Upper lobe of left lung (tissue), 6 donors: Measurements from ENCODE around the gene ETDC. TPM values are rescaled to one million over a fixed set of nuclear protein-coding genes. Genes with fewer than 3 reads are reported as not detected.

Source experiments
- ATAC-seq, 2 donors: fragments of 200-7000 bp; cut with Tn5 transposase; one replicate each; pipeline ENCODE4 v1.9.1; 2022; ENCODE audit warnings: mild to moderate bottlenecking in 2 of 2, moderate library complexity in 2 of 2; ENCODE audit not compliant: low FRiP score in 2 of 2
- DNase-seq, 2 donors: peaks; one replicate each; pipeline ENCODE4 v3.0.0-alpha.2; 2019 to 2020
- H3K27ac ChIP-seq, 4 donors: fragments of 200-600 bp; sonication (generic); one replicate each; pipeline ENCODE4 v1.5.1; 2016 to 2019
- H3K27me3 ChIP-seq, 4 donors: fragments of 200-600 bp; sonication (generic); one replicate each; pipeline ENCODE4 v1.5.1; 2017 to 2019
- H3K36me3 ChIP-seq, 4 donors: fragments of 200-600 bp; sonication (generic); one replicate each; pipeline ENCODE4 v1.5.1; 2016 to 2019
- H3K4me1 ChIP-seq, 4 donors: fragments of 200-600 bp; sonication (generic); one replicate each; pipeline ENCODE4 v1.5.1; 2018 to 2019
- H3K4me3 ChIP-seq, 4 donors: fragments of 200-600 bp; sonication (generic); one replicate each; pipeline ENCODE4 v1.5.1; 2017 to 2019; ENCODE audit warnings: mild to moderate bottlenecking in 2 of 4, moderate library complexity in 1 of 4
- H3K9me3 ChIP-seq, 4 donors: fragments of 200-600 bp; sonication (generic); one replicate each; pipeline ENCODE4 v1.5.1; 2018 to 2019
- EP300 ChIP-seq, 4 donors: sonication (generic); formaldehyde crosslinking; IDR thresholded peaks; one replicate each; pipeline ENCODE4 v1.5.1; 2017; ENCODE audit warnings: antibody characterized with exemption in 4 of 4, control low read depth in 2 of 4
- POLR2A ChIP-seq, 4 donors: fragments of 450-650 bp; IDR thresholded peaks; one replicate each; pipeline ENCODE4 v1.5.1; 2016 to 2017; ENCODE audit warnings: antibody characterized with exemption in 4 of 4, mild to moderate bottlenecking in 2 of 4
- POLR2AphosphoS5 ChIP-seq, 2 donors: sonication (generic); formaldehyde crosslinking; IDR thresholded peaks; one replicate each; pipeline ENCODE4 v1.5.1; 2017; ENCODE audit warnings: antibody characterized with exemption in 2 of 2
- WGBS, 2 donors: methylation state at CpG; one replicate each; pipeline ENCODE4 v1.1.5; 2017 to 2018; 5-methylcytosine and 5-hydroxymethylcytosine counted together
- total RNA-seq, 6 donors: library from RNA; depleted of rRNA in 4 of 6; stranded (reverse); fragments of >200 nt in 4 of 6; gene quantifications; one replicate each; pipeline versions ENCODE4 v1.1.0 to v1.2.1, GENCODE V29; 2016 to 2021
- TF ChIP-seq, protein P1 (sequence below), 6 experiments: fragments of 450-650 bp in 4 of 6; fragments of 200-600 bp in 2 of 6; sonication (generic) in 2 of 6; IDR thresholded peaks; one replicate each; pipeline ENCODE4 v1.5.1; 2016 to 2019; ENCODE audit warnings: antibody characterized with exemption in 6 of 6
- donor health status: DM: no; HTN: no; CAD: no; lungs with moderate emphysema.
- donor health status: DM: no; HTN: yes; CAD: no; lungs with severe emphysema.

The ETDC gene
- total RNA-seq, 6 donors from 2014 or later = not detected

- Histone ChIP-seq H3K4me1 (no peaks in the 10 kb centered on the region), H3K27me3 (no peaks in the 10 kb centered on the region), H3K36me3 (peaks cover 0 to 10% (median 3%) of the 10 kb centered on the region in 4 donors), H3K27ac (no peak overlapping the region), H3K4me3 (no peak overlapping the region), H3K9me3 (peaks cover 37 to 79% (median 52%) of the 10 kb centered on the region in 4 donors)
- TF ChIP-seq POLR2A (IDR thresholded peaks at IDR 0.05) = no peak
- TF ChIP-seq EP300 (IDR thresholded peaks at IDR 0.05) = no peak
- TF ChIP-seq, protein P1, sequence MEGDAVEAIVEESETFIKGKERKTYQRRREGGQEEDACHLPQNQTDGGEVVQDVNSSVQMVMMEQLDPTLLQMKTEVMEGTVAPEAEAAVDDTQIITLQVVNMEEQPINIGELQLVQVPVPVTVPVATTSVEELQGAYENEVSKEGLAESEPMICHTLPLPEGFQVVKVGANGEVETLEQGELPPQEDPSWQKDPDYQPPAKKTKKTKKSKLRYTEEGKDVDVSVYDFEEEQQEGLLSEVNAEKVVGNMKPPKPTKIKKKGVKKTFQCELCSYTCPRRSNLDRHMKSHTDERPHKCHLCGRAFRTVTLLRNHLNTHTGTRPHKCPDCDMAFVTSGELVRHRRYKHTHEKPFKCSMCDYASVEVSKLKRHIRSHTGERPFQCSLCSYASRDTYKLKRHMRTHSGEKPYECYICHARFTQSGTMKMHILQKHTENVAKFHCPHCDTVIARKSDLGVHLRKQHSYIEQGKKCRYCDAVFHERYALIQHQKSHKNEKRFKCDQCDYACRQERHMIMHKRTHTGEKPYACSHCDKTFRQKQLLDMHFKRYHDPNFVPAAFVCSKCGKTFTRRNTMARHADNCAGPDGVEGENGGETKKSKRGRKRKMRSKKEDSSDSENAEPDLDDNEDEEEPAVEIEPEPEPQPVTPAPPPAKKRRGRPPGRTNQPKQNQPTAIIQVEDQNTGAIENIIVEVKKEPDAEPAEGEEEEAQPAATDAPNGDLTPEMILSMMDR (IDR thresholded peaks at IDR 0.05) = no peak
- TF ChIP-seq POLR2AphosphoS5 (IDR thresholded peaks at IDR 0.05) = no peak
- DNase-seq (no peak), ATAC-seq (no peak)
- 81 to 98% methylated on average over 2 of the region's 2 CpGs for WGBS, 2 donors
These were observed 21.9 kb upstream of the ETDC start for GRCh38 chrX:135287266-135287823.

GRCh38 chrX:135295238-135295943, 13.9 kb upstream of the ETDC start:
- Histone ChIP-seq H3K4me1 (no peaks in the 10 kb centered on the region), H3K9me3 (peaks cover 0 to 4% (median 0%) of the 10 kb centered on the region in 4 donors), H3K27ac (no peak overlapping the region), H3K36me3 (no peaks in the 10 kb centered on the region), H3K27me3 (no peaks in the 10 kb centered on the region), H3K4me3 (peak overlapping the region in 3 of 4 donors; percentile 9 to 35 (median 29))
- ATAC-seq = peak; percentile 55 to 78
- TF ChIP-seq POLR2A (IDR thresholded peaks at IDR 0.05) = no peak
- TF ChIP-seq, protein P1 (IDR thresholded peaks at IDR 0.05) = peak in 1 of 6 experiments; percentile 5
- 57 to 100% methylated on average over 1 to 26 of the region's 26 CpGs for WGBS, 2 donors
- DNase-seq = peak; percentile 26 to 48

DNA sequence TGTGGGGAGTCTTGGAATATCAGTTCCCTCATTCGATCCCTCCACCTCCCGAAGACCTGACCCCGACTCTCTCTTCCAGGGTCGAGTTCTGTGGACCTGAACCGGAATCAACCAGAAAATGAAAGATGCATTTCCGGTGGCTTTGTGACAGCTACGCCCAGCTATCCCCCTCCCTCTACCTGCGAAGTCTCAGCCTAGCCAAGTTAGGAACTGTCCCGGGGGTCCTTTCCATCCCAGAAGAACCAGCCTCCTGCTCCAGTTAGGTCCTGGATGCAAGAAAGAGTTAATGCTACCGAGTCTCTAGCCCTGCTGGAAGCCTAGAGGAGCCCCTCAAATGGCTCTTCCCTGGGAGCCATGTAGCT, 13.4 kb upstream of the ETDC start:
- DNase-seq (no peak), ATAC-seq (peak in 1 of 2 donors; percentile 51)
- H3K27me3 ChIP-seq = no peaks in the 10 kb centered on the region
- H3K27ac ChIP-seq = no peak overlapping the region
- H3K4me3 ChIP-seq = peak overlapping the region in 3 of 4 donors; percentile 9 to 35 (median 29)
- TF ChIP-seq POLR2A (IDR thresholded peaks at IDR 0.05) = no peak
- TF ChIP-seq, protein P1 (IDR thresholded peaks at IDR 0.05) = peak in 1 of 6 experiments; percentile 2
- 17 to 60% methylated on average over 6 to 10 of the region's 10 CpGs for WGBS, 2 donors
- peaks cover 0 to under 1% (median 0%) of the 10 kb centered on the region in 4 donors for H3K9me3 ChIP-seq
- no peaks in the 10 kb centered on the region for H3K36me3 ChIP-seq
- no peaks in the 10 kb centered on the region for H3K4me1 ChIP-seq

DNA sequence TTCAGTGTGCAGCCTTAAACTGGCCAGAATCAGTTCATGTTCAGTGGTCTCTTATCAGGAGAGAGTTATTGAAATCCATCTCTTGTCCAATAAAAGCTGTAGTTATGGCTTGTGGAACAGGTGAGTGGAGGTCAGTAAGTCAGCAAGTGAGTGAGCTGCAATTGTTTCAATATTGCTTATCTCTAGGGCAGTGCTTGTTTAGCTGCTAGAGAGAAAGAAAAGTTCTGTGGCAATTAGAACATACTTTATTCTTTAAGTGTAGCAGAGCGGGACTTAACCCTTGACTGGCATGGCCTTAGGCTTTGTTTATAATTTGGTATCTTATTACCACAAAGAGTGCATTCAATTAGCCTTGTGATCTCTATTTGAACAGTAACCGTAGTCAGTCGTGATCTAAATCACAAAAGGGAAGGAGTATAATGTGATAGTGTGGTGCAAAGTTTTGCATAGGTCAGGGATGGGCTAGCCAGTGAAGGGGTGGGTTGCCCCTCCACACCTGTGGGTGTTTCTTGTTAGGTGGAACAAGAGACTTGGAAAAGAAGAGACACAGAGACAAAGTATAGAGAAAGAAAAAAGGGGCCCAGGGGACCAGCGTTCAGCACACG, 6.9 kb upstream of the ETDC start:
- H3K4me3 ChIP-seq = no peak overlapping the region
- H3K36me3 ChIP-seq = no peaks in the 10 kb centered on the region
- no peak overlapping the region for H3K27ac ChIP-seq
- H3K27me3 ChIP-seq = no peaks in the 10 kb centered on the region
- ATAC-seq (no peak), DNase-seq (no peak)
- no peaks in the 10 kb centered on the region for H3K9me3 ChIP-seq
- no peaks in the 10 kb centered on the region for H3K4me1 ChIP-seq
- WGBS, 2 donors = 47 to 74% methylated on average over 5 of the region's 5 CpGs
- TF ChIP-seq POLR2AphosphoS5 (IDR thresholded peaks at IDR 0.05) (no peak), EP300 (IDR thresholded peaks at IDR 0.05) (no peak), POLR2A (IDR thresholded peaks at IDR 0.05) (no peak)
- TF ChIP-seq, protein P1 (IDR thresholded peaks at IDR 0.05) = no peak
